ENCODE results near the gene HOXB7. TPM values are rescaled to one million over a fixed set of nuclear protein-coding genes. Genes with fewer than 3 reads are reported as not detected.

The HOXB7 gene
- total RNA-seq, 2 donors from 2014 or later = 26.6 to 30.2 TPM

DNA sequence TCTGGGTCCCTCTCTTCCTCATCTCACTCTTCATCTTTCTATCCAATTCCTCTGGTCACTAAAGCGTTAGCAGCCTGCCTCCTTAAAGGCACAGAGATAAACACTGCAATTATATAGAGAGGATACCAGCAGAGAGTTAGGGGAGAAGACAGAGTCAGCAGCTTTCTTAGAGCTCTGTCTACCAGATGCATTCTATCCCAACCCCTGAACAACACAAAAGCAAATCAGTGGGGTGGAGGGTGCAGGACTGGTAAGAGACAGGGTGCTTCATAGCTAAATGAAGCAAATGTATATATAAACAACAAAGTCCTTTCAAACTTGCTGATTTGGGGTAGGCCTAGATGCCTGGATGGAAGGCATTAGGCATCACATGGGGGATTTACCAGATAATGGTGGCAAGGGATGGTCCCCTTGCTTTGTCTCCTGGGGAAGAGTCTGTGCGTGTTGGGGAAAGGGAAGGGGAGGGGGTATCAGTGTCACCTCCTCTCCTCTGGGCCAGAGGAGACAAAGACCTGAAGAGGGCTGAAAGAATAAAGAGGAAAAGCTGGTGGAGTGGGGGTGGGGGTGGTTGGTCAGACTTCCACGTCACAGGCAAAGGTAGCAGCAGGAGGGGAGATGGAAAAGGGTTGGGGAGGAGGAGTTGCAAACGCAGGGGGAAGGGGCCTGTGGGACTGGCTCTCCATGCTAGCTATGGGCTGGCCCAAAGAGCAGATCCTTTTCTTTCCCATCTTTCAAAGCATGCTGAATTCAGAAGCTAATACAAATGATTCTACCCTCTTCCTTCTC, 44.7 kb downstream of the HOXB7 start:
- intact Hi-C loops (cut with DNase I, micrococcal nuclease) = no loop called here
- DNase-seq (peak in 1 of 2 donors; percentile 4), ATAC-seq (no peak)

DNA sequence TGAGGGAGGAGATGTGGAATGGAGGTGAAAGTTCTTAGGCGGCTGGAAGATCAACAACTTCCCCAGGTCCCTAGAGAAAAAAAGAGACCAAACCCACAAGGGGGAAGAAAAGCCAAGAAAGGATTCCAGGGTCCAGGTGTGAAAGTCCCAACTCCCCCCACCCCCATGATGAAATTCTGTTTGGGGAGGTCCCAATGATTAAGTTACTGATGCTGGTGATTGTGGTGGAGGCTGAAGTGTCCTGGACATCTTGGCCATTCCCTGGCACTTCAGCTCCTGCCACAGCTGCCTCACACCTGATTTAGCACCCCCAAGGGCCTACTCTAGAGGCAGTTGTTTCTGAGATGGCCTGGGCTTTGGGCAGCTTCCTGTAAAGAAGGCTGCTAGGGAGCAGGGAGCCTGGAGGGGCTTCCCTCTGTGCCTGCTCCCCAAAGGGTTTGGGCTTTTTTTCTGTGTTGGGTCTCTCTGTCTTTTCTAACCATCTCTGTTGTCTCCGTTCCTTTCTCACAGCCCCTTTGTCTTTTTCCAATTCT, 45.7 kb downstream of the HOXB7 start:
- no peak for DNase-seq
- no peak for ATAC-seq
- intact Hi-C loops (cut with DNase I, micrococcal nuclease) = no loop called here

DNA sequence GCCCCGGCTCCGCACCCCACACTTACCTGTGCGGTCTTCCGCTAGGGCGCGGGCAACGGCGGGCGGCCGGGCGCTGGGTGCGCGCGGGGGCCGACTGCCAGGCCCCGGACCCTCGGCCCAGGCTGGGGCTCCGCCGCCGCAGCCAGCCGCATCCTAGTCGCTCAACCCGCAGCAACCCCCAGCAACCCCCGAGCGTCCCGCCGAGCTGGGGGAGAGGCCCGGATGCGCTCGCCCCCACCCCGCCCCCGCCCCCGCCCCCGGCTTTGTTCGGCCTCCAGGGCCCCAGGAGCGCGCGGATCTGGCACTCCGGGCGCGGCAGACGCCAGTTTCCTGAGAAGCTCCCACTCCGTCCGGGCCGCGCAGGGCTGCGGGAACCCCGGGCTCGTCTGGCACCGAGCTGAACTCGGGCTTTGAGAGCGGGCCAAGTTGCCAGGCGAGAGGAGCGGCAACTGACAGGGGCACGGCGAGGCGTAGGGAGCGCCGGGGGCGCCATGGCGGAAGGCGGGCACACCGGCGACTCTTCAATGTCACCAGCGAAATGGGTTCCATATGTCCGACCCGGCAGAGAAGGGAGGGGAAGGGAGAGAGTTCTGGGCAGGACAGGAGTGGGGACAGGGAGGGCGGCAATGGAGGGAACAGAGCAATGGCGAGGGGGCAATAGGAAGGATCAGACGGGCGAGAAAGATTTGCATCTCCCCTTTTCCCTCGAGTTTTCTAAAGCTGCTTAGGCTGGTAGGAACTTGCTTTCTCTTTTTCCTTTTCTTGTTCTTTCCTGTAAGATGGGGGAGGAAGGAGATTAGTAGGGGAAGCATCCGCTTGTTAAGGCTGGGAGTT, 46.4 kb downstream of the HOXB7 start:
- ATAC-seq (no peak), DNase-seq (no peak)
- intact Hi-C loops (cut with DNase I, micrococcal nuclease) = no loop called here

DNA sequence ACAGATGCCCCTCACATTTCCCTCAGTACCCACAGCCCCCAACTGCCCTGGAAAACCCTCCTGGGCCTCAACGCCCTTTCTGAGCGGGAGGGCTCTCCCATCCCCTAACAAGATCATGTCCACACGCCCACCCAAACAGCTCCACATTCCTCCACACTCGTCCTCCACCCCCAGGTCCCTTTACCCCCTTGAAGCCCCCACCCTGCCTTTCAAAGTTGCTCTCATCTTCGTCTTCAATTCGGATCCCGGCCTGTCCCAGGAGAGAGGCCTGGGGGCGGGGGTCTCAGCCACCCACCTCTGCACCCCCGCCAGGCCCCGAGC, 47.0 kb downstream of the HOXB7 start:
- ATAC-seq (no peak), DNase-seq (no peak)
- intact Hi-C loops (cut with DNase I, micrococcal nuclease) = no loop called here

DNA sequence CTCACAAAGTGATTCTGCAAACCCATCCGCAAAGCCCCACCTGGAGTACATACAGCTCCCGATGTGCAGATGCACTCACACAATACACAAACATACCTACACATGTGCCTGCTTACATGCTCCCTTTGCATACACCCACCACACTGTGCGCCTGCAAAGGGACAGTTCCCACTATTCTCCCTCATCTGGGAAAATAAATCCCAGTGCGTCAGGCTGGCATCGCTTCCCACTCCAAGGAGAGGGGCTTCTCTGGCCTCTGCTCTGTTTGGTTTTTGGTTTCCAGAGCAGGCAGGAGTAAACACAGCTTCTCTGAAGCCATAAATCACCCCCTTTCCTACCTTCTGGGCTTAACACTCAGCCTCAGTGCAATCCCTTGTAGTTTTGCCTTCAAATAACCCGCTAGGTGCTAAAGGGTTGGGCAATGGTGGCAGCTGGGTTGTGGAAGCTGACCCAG, 47.4 kb downstream of the HOXB7 start:
- intact Hi-C loops (cut with DNase I, micrococcal nuclease) = no loop called here
- ATAC-seq (no peak), DNase-seq (no peak)

DNA sequence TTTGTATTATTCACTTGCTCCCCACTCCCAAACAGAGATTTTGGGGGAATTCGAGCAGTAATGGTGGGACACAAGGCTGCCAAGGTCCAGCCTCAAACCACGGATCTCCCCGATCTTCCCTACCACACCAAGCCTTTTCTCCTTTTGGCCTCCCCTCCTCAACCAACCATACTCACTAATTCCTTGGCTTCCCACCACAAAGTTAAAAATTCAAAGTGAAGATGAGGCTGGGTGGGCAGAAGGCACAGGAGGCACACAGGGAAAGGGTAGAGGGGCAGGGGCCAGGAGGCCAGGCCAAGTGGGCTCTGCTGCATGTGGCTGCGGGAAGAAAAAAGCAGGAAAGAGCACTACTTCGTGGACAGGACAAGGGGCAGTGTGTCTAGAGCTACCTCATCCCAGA, 47.9 kb downstream of the HOXB7 start:
- no peak for ATAC-seq
- intact Hi-C loops (cut with DNase I, micrococcal nuclease) = no loop called here
- no peak for DNase-seq

DNA sequence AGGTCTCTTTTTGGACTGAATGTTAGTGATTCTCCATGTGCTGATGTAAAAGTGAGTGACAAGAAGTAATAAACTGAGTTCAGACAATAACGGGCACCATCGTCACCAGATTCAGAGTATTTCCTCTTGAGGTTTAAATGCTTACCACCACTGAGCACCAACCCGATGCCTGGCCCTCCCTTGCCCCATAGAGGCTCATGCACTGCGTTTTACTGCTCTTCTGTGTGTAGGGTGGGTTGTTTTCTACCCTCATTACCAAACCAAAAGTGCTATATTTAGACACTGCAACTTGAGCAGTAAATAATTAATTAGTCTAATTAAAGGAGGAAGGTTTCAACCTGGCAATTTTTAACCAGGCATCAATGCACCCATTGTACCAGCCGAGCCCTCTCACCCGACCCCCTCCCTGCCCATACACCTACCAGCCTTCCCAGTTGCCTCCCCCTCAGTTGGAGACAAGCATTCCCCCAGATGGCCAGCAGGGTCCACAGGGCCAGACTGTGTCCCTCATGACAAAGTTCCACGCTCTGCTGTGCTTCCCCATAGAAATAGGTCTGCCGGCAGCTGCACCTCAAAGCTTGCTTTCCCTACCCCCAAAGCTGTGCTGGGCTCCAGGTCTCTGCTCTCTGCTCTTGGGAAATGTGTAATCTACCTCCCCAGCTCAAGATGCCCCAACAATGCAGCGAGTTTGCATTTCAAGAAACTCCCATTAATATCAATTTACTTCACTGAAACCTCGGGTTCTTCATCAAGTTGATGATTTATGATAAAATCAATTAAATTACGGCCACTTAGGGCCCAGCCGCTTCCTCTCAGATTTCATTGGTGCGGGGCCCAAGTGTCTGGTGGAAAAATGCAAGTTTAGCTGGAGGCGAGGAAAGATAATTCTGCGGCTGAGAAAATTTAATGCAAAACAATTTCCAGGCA, 48.7 kb downstream of the HOXB7 start:
- intact Hi-C loops (cut with DNase I, micrococcal nuclease) = no loop called here
- no peak for ATAC-seq
- DNase-seq = no peak

DNA sequence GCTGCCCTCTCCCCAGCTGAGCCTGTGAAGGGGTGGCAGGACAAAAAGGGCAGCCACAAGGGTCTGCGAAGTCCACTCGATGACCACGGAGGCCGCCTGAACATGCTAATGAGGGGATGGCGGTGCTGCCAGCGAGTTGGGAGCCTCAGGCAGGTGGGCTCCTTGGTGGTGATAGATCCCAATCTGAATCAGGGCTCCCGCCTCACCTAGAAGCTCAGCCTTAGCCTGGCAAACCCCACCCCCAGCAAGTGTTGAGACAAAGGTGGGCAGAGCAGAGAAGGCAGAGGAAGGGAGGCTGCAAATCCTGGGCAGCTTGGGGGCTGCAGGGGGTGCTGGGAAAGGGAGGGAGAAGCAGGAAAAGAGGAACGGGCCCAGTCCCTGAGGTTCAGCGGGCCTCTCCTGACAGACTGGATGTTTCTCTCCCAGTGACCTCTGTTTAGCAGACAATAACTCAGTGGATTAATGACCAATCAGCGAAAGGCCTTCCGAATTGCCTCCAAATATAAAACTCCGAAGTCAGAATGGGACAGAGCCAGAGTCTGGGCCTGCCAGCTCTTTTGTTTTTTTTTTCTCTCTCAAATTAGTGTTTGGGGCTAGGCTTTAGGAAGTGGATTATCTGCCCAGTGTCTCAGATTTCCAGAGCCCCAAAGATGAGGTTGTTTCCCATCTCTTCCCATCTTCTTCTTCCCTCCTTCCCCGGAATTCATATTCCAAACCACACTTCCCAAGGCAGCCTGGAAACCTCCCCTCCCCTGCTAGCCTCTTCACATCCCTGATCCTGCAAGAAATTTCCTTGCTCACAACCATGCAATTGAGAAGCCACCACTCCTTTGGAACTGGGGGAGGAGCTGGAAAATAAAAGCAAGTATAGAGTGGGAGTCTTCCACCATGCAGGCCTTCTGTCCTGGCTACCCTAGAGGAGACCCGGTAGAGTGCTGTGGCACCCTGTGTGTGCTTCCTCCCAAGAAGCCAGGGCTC, 50.7 kb downstream of the HOXB7 start:
- DNase-seq = no peak
- intact Hi-C loops (cut with DNase I, micrococcal nuclease) = no loop called here
- no peak for ATAC-seq

DNA sequence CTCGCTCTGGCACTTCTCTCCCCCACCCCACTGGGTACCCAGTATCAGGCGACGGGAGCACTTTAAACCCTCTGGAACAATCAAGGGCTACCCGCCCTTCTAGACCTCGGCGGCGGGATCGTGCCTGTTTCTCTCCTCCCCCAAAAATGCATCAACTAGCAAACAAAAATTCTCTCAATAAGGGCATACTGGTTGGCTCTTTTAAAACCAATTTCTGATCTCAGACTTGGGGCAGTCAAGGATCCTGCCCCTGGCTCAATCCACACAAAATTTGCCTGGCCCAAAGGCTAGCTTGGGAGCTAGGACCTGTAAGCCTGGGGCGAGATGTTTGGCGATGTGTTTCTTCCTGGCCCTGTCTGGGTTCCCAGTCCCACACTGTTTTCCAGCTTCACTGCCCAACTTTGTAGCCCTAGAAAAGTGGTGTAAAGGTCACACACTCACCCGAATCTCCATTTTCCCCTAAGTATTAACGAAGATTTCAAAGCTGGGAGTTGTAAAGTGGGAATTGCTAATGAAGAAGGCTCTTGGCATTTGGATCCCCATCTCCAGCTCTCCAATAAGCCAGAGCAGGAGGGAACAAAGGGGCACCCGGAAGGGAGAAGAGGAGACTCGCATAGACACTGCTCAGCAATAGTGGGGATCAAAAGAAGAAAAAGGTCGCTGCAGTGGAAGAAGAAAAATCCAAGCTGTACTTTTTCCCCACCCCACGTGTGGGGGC, 51.5 kb downstream of the HOXB7 start:
- ATAC-seq = no peak
- no peak for DNase-seq
- intact Hi-C loops (cut with DNase I, micrococcal nuclease) = no loop called here

DNA sequence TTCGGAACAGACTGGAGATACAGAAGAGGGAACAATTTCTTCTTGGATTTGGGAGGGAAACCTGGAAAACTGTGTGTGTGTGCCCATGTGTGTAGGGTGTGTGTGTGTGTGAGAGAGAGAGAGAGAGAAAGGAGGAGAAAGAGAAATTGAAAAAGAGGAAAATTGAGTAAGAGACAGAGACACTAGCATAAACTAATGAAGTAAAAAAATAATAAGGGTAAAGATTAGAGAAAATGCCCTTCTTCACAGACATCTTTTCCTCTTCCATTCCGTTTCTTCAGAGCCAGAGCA, 52.0 kb downstream of the HOXB7 start:
- no peak for ATAC-seq
- no peak for DNase-seq
- intact Hi-C loops (cut with DNase I, micrococcal nuclease) = no loop called here

DNA sequence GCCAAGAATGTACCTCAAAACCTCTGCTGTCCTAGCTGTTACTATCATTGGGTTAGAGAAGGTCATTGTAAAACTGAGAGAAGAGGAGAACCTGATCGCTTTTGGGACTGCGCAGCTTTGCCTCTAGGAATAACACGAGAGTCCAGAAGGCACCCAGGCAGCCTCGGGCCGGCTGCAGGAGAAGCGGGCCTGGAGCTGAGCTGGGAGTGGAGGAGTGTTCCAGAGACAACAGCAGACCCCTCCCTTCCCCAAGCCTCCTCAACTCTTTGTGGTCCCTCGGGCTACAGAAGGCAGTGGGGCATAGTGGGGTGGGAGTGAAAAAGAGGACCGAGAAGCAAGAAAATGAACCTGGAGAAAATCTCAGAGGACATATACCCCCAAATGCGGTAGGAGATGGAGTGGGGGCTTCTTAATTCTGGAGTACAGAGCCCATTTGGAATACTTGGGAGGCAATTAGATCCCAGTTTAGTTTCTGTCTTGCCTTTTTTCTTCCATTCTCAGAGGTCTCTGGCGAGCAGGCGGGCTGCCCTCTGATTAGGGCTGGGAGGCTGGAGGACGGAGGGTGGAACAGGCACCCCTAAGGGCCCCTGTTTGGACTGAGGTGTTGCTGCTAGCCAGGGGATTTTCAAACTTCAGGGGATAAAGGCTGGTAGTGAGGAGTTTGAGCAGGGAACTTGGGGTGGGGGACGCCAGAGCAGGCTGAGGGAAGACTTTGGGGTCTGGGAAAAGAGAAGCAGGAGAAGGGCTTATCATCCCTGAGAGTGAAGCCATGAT, 52.6 kb downstream of the HOXB7 start:
- DNase-seq (no peak), ATAC-seq (no peak)
- intact Hi-C loops (cut with DNase I, micrococcal nuclease) = no loop called here

Small RNAs within 50 kb of the gene (microRNA-seq; reads per million reads assigned to microRNA genes)
- 54.9 to 112 reads per million in 2 donors for gene MIR196A1

Other genes with a start within 250 kb of the HOXB7 start
- 1 to 10 TPM; 1.2 to 2.5 TPM for gene SKAP1, start 180.8 kb downstream of the HOXB7 start, total RNA-seq
- not detected for gene HOXB1, start 80.0 kb downstream of the HOXB7 start, total RNA-seq
- 1 to 10 TPM; 2.5 to 7.0 TPM for gene HOXB2, start 65.9 kb downstream of the HOXB7 start, total RNA-seq
- 1 to 10 TPM; 3.0 to 3.9 TPM for gene HOXB4, start 32.7 kb downstream of the HOXB7 start, total RNA-seq
- 10 to 100 TPM; 35.8 to 41.9 TPM for gene HOXB3, start 20.8 kb downstream of the HOXB7 start, total RNA-seq
- 10 to 100 TPM; 14.5 to 16.4 TPM for gene HOXB5, start 17.2 kb downstream of the HOXB7 start, total RNA-seq
- 10 to 100 TPM; 39.3 to 43.3 TPM for gene HOXB6, start 6.0 kb downstream of the HOXB7 start, total RNA-seq
- gene HOXB8, start 4.3 kb upstream of the HOXB7 start, total RNA-seq = 1 to 10 TPM; 6.3 TPM
- gene HOXB9, start 15.3 kb upstream of the HOXB7 start, total RNA-seq = 10 to 100 TPM; 35.9 to 59.2 TPM
- 100 to 1,000 TPM; 200 to 261 TPM for gene PRAC1, start 111.5 kb upstream of the HOXB7 start, total RNA-seq
- gene PRAC2, start 112.2 kb upstream of the HOXB7 start, total RNA-seq = 10 to 100 TPM; 10.1 to 11.7 TPM
- gene HOXB13, start 117.7 kb upstream of the HOXB7 start, total RNA-seq = 10 to 100 TPM; 39.4 to 88.0 TPM
- 10 to 100 TPM in 1 of 2 donors, 1 to 10 TPM in 1; 4.9 to 14.3 TPM for gene TTLL6, start 206.2 kb upstream of the HOXB7 start, total RNA-seq
- 100 to 1,000 TPM; 208 to 215 TPM for gene CALCOCO2, start 220.0 kb upstream of the HOXB7 start, total RNA-seq

Data from left colon (tissue), 2 donors.